GM23248 (cell line): Measurements from ENCODE around the gene GJB1. TPM values are rescaled to one million over a fixed set of nuclear protein-coding genes. Genes with fewer than 3 reads are reported as not detected.

Experiments used
- DNase-seq: peaks from one replicate; pipeline ENCODE4 v3.0.0-alpha.2; 2015
- H2AFZ ChIP-seq: fragments of 200-600 bp; sonication (generic); 2 replicates; pipeline ENCODE4 v1.6.1; 2016; ENCODE audit warnings: antibody characterized with exemption
- H3F3A ChIP-seq: fragments of 200-600 bp; sonication (generic); 2 replicates; pipeline ENCODE4 v1.6.1; 2016; ENCODE audit warnings: mild to moderate bottlenecking, antibody characterized with exemption, mixed run types; ENCODE audit not compliant: insufficient read depth
- H3K27ac ChIP-seq: fragments of 200-600 bp; sonication (generic); 2 replicates; pipeline ENCODE4 v1.5.1; 2016; ENCODE audit warnings: mild to moderate bottlenecking
- H3K27me3 ChIP-seq: fragments of 200-600 bp; sonication (generic); replicated peaks from 2 replicates; pipeline ENCODE4 v1.6.1; 2016; ENCODE audit warnings: mild to moderate bottlenecking; ENCODE audit not compliant: insufficient read depth
- H3K36me3 ChIP-seq: fragments of 200-600 bp; sonication (generic); 2 replicates; pipeline ENCODE4 v1.6.1; 2016; ENCODE audit warnings: low read depth, mild to moderate bottlenecking
- H3K4me1 ChIP-seq: fragments of 200-600 bp; sonication (generic); 2 replicates; pipeline ENCODE4 v1.6.1; 2016; ENCODE audit warnings: mild to moderate bottlenecking; ENCODE audit not compliant: insufficient read depth
- H3K4me2 ChIP-seq: fragments of 200-600 bp; sonication (generic); one replicate; pipeline ENCODE4 v1.6.1; 2016; ENCODE audit warnings: mild to moderate bottlenecking; ENCODE audit not compliant: unreplicated experiment
- H3K4me3 ChIP-seq: fragments of 200-600 bp; sonication (generic); 2 replicates; pipeline ENCODE4 v1.5.1; 2016; ENCODE audit warnings: mild to moderate bottlenecking
- H3K79me2 ChIP-seq: fragments of 200-600 bp; sonication (generic); 2 replicates; pipeline ENCODE4 v1.6.1; 2016; ENCODE audit warnings: mild to moderate bottlenecking; ENCODE audit not compliant: insufficient read depth
- H3K9ac ChIP-seq: fragments of 200-600 bp; sonication (generic); 2 replicates; pipeline ENCODE4 v1.6.1; 2016; ENCODE audit warnings: mild to moderate bottlenecking
- H3K9me2 ChIP-seq: fragments of 200-600 bp; sonication (generic); 2 replicates; pipeline ENCODE4 v1.6.1; 2016; ENCODE audit warnings: mixed run types, mild to moderate bottlenecking, moderate library complexity; ENCODE audit not compliant: insufficient read depth
- H3K9me3 ChIP-seq: fragments of 200-600 bp; sonication (generic); one replicate; pipeline ENCODE4 v1.6.1; 2017; ENCODE audit warnings: low read depth
- H4K20me1 ChIP-seq: fragments of 200-600 bp; sonication (generic); 2 replicates; pipeline ENCODE4 v1.6.0; 2016; ENCODE audit not compliant: insufficient read depth
- EZH2 ChIP-seq: fragments of 200-600 bp; sonication (generic); IDR thresholded peaks from 2 replicates; pipeline ENCODE4 v1.6.1; 2018; ENCODE audit warnings: antibody characterized with exemption, mild to moderate bottlenecking; ENCODE audit not compliant: insufficient read depth, poor library complexity, severe bottlenecking
- EZH2phosphoT487 ChIP-seq: fragments of 200-600 bp; sonication (generic); IDR thresholded peaks from 2 replicates; pipeline ENCODE4 v1.6.1; 2018; ENCODE audit warnings: antibody characterized with exemption, moderate library complexity, mild to moderate bottlenecking, low read depth; ENCODE audit not compliant: insufficient read depth
- WGBS, 2 experiments: methylation state at CpG; one replicate each; pipeline ENCODE4 v1.1.6; 2015 to 2017; ENCODE audit warnings: low lambda C conversion rate in 2 of 2, low coverage in 1 of 2; ENCODE audit errors: missing lambda C conversion rate in 2 of 2; 5-methylcytosine and 5-hydroxymethylcytosine counted together
- in situ Hi-C: fragments of 300-500 bp; cut with MboI; formaldehyde crosslinking; loops from 2 replicates; pipeline ENCODE4 v1.15.0; 2020
- polyA plus RNA-seq: library from polyadenylated mRNA; unstranded; fragments of >200 nt; fragmentation: Nextera tagmentation; extraction: Ambion mirVana; gene quantifications from 2 replicates; pipeline ENCODE4 v1.2.1, GENCODE V29; 2016
- total RNA-seq: library from RNA; depleted of rRNA; stranded (reverse); fragments of >200 nt; shearing (Covaris generic); gene quantifications from 2 replicates; pipeline ENCODE4 v1.2.3, GENCODE V29; 2014

The GJB1 gene
- total and polyA plus RNA-seq, 2 experiments from 2014 or later, result not detected

GRCh38 chrX:71227370-71228062 is 4.5 kb downstream of the GJB1 start:
- Histone ChIP-seq H4K20me1 (no peaks in the 10 kb centered on the region), H3K9me3 (no peaks in the 10 kb centered on the region), H3K4me2 (no peak overlapping the region), H3K27ac (no peak overlapping the region), H3K79me2 (no peaks in the 10 kb centered on the region), H3K4me3 (no peak overlapping the region), H3K4me1 (no peaks in the 10 kb centered on the region), H3K9ac (no peak overlapping the region), H3K27me3 (no peaks in the 10 kb centered on the region), H3K9me2 (no peaks in the 10 kb centered on the region), H3K36me3 (no peaks in the 10 kb centered on the region), H3F3A (no peaks in the 10 kb centered on the region), H2AFZ (no peak overlapping the region)
- WGBS, 2 experiments, result 70 to 72% methylated on average over 5 of the region's 5 CpGs
- in situ Hi-C loops, result no loop called here
- no peak for DNase-seq
- TF ChIP-seq EZH2 (no peak), EZH2phosphoT487 (no peak)

- Histone ChIP-seq H3K4me2 (no peak overlapping the region), H3F3A (no peaks in the 10 kb centered on the region), H3K36me3 (no peaks in the 10 kb centered on the region), H3K27ac (no peak overlapping the region), H3K27me3 (no peaks in the 10 kb centered on the region), H3K4me3 (no peak overlapping the region), H3K79me2 (no peaks in the 10 kb centered on the region), H2AFZ (no peak overlapping the region), H3K9me2 (no peaks in the 10 kb centered on the region), H3K4me1 (no peaks in the 10 kb centered on the region), H3K9me3 (no peaks in the 10 kb centered on the region), H3K9ac (no peak overlapping the region), H4K20me1 (no peaks in the 10 kb centered on the region)
- 86 to 95% methylated on average over 1 of the region's 1 CpG for whole genome bisulfite sequencing, 2 experiments
- TF ChIP-seq EZH2 (no peak), EZH2phosphoT487 (no peak)
- no peak for DNase-seq
- in situ Hi-C loops, result no loop called here
Observed at GRCh38 chrX:71228063-71228642, 5.1 kb downstream of the GJB1 start.

DNA sequence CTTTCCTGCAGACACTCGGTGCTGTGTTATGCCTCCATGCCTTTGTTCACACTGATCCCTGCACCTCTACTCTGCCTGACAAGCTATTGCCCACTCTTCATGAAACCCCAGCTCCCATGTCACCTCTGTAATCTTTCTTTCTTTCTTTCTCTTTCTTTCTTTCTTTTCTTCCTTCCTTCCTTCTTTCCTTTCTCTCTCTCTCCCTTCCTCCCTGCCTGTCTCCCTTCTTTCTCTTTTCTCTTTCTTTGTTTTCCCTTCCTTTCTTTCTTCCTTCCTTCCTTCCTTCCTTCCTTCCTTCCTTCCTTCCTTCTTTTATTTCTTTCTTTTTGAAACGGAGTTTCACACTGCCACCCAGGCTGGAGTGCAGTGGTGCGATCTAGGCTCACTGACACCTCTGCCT is 12.5 kb downstream of the GJB1 start:
- TF ChIP-seq EZH2phosphoT487 (no peak), EZH2 (no peak)
- no peaks in the 10 kb centered on the region for H4K20me1 ChIP-seq
- in situ Hi-C loops, result no loop called here
- no peaks in the 10 kb centered on the region for H3K9me3 ChIP-seq
- H3K9me2 ChIP-seq, result no peaks in the 10 kb centered on the region
- H3K4me2 ChIP-seq, result no peak overlapping the region
- DNase-seq, result no peak
- no peak overlapping the region for H3K4me3 ChIP-seq
- 10 to 36% methylated on average over 1 to 3 of the region's 3 CpGs for WGBS, 2 experiments
- no peak overlapping the region for H3K9ac ChIP-seq
- no peak overlapping the region for H3K27ac ChIP-seq
- no peak overlapping the region for H2AFZ ChIP-seq
- H3F3A ChIP-seq, result no peaks in the 10 kb centered on the region
- no peaks in the 10 kb centered on the region for H3K4me1 ChIP-seq
- H3K27me3 ChIP-seq, result no peaks in the 10 kb centered on the region
- H3K36me3 ChIP-seq, result no peaks in the 10 kb centered on the region
- no peaks in the 10 kb centered on the region for H3K79me2 ChIP-seq

- Histone ChIP-seq H2AFZ (no peak overlapping the region), H3K9me3 (no peaks in the 10 kb centered on the region), H3K27ac (no peak overlapping the region), H3K79me2 (no peaks in the 10 kb centered on the region), H3K4me3 (no peak overlapping the region), H3K4me2 (no peak overlapping the region), H3K9ac (no peak overlapping the region), H4K20me1 (no peaks in the 10 kb centered on the region), H3K4me1 (no peaks in the 10 kb centered on the region), H3K36me3 (no peaks in the 10 kb centered on the region), H3K9me2 (no peaks in the 10 kb centered on the region), H3K27me3 (no peaks in the 10 kb centered on the region), H3F3A (no peaks in the 10 kb centered on the region)
- in situ Hi-C loops, result no loop called here
- TF ChIP-seq EZH2 (no peak), EZH2phosphoT487 (no peak)
- 92% methylated on average over 1 of the region's 1 CpG; no CpG with 5 or more reads in 1 of the 2 experiments for WGBS, 2 experiments
- no peak for DNase-seq
Observed at GRCh38 chrX:71236836-71237235, 13.8 kb downstream of the GJB1 start.
